Activated CD4-positive, alpha-beta memory T cell treated with anti-CD3 and anti-CD28 coated beads, Interleukin-2, amount 10 ng/mL, durations not matched to agents 7 days and 5 days (primary cell): ENCODE measurements around the gene EIF1B. TPM values are rescaled to one million over a fixed set of nuclear protein-coding genes. Genes with fewer than 3 reads are reported as not detected.

ENCODE experiments used
- CTCF ChIA-PET: fragments of 350-600 bp; sonication (Branson Sonifier 250); formaldehyde crosslinking; loops from one replicate; lab custom pipeline; 2021; ENCODE audit warnings: antibody characterized with exemption, inconsistent platforms; lab: Charles Lee
- POLR2A ChIA-PET: fragments of 350-600 bp; sonication (Branson Sonifier 250); formaldehyde crosslinking; loops from one replicate; lab custom pipeline; 2021; ENCODE audit warnings: antibody characterized with exemption; lab: Charles Lee
- DNase-seq: peaks from one replicate; pipeline ENCODE4 v3.0.0-alpha.2; 2020
- H3K27ac Mint-ChIP-seq: one replicate; pipeline ENCODE4 v1.8.0; 2021; ENCODE audit warnings: mild to moderate bottlenecking, mixed read lengths
- H3K27me3 Mint-ChIP-seq: one replicate; pipeline ENCODE4 v1.8.0; 2021; ENCODE audit warnings: mixed read lengths
- H3K36me3 Mint-ChIP-seq: one replicate; pipeline ENCODE4 v1.8.0; 2021; ENCODE audit warnings: low read depth, mixed read lengths
- H3K4me1 Mint-ChIP-seq: one replicate; pipeline ENCODE4 v1.8.0; 2021; ENCODE audit warnings: mixed read lengths
- H3K4me3 Mint-ChIP-seq: one replicate; pipeline ENCODE4 v1.8.0; 2021; ENCODE audit warnings: mild to moderate bottlenecking, mixed read lengths
- H3K9me3 Mint-ChIP-seq: one replicate; pipeline ENCODE4 v1.8.0; 2021; ENCODE audit warnings: mixed read lengths
- total RNA-seq, 2 experiments: library from RNA; stranded (reverse); gene quantifications; one replicate each; pipeline ENCODE4 v1.2.3, GENCODE V29; 2021

Gene EIF1B
- total RNA-seq, 2 experiments from 2014 or later = 39.2 to 41.9 TPM

- Mint-ChIP-seq H3K27me3 (peaks cover 6% of the 10 kb centered on the region), H3K27ac (no peak overlapping the region), H3K4me1 (peaks cover 16% of the 10 kb centered on the region), H3K36me3 (no peaks in the 10 kb centered on the region), H3K4me3 (no peak overlapping the region), H3K9me3 (no peaks in the 10 kb centered on the region)
- no peak for DNase-seq
- POLR2A ChIA-PET = no interaction called here
- CTCF ChIA-PET = no interaction called here
Measured at GRCh38 chr3:40336101-40336500, 26.6 kb downstream of the EIF1B start.

- H3K27ac Mint-ChIP-seq = no peak overlapping the region
- H3K4me1 Mint-ChIP-seq = peaks cover 16% of the 10 kb centered on the region
- ChIA-PET POLR2A (no interaction called here), CTCF (no interaction called here)
- peaks cover 6% of the 10 kb centered on the region for H3K27me3 Mint-ChIP-seq
- H3K9me3 Mint-ChIP-seq = no peaks in the 10 kb centered on the region
- no peak overlapping the region for H3K4me3 Mint-ChIP-seq
- DNase-seq = no peak
- no peaks in the 10 kb centered on the region for H3K36me3 Mint-ChIP-seq
Measured at GRCh38 chr3:40336511-40337135, 27.1 kb downstream of the EIF1B start.

GRCh38 chr3:40337136-40338108 is 27.9 kb downstream of the EIF1B start:
- Mint-ChIP-seq H3K4me1 (peaks cover 16% of the 10 kb centered on the region), H3K27me3 (peaks cover 6% of the 10 kb centered on the region), H3K4me3 (no peak overlapping the region), H3K27ac (peak overlapping the region; percentile 44), H3K9me3 (no peaks in the 10 kb centered on the region), H3K36me3 (no peaks in the 10 kb centered on the region)
- CTCF ChIA-PET = no interaction called here
- POLR2A ChIA-PET = no interaction called here
- no peak for DNase-seq

- ChIA-PET POLR2A (no interaction called here), CTCF (interaction anchor here (0.8 kb wide), 1 partner anchor 13 kb away, joined by 10 read pairs; no protein-coding TSS in a partner anchor)
Measured at GRCh38 chr3:40339871-40340270, 30.4 kb downstream of the EIF1B start.

GRCh38 chr3:40340541-40341170 is 31.1 kb downstream of the EIF1B start:
- H3K4me1 Mint-ChIP-seq = peaks cover 16% of the 10 kb centered on the region
- no peaks in the 10 kb centered on the region for H3K9me3 Mint-ChIP-seq
- H3K27ac Mint-ChIP-seq = no peak overlapping the region
- peaks cover 8% of the 10 kb centered on the region for H3K27me3 Mint-ChIP-seq
- H3K4me3 Mint-ChIP-seq = no peak overlapping the region
- no peak for DNase-seq
- CTCF ChIA-PET = interaction anchor here (0.6 to 1.2 kb wide), 2 partner anchors 12 to 1707 kb away, joined by 3 read pairs; no protein-coding TSS in a partner anchor
- POLR2A ChIA-PET = no interaction called here
- H3K36me3 Mint-ChIP-seq = no peaks in the 10 kb centered on the region

More at GRCh38 chr3:40339871-40340270, 30.4 kb downstream of the EIF1B start:
- no peak for DNase-seq
- no peak overlapping the region for H3K4me3 Mint-ChIP-seq
- H3K27me3 Mint-ChIP-seq = peaks cover 8% of the 10 kb centered on the region
- H3K36me3 Mint-ChIP-seq = no peaks in the 10 kb centered on the region
- H3K27ac Mint-ChIP-seq = no peak overlapping the region
- peaks cover 16% of the 10 kb centered on the region for H3K4me1 Mint-ChIP-seq
- no peaks in the 10 kb centered on the region for H3K9me3 Mint-ChIP-seq

- ChIA-PET POLR2A (no interaction called here), CTCF (interaction anchor here (1.2 kb wide), 1 partner anchor 13 kb away, joined by 3 read pairs; no protein-coding TSS in a partner anchor)
- Mint-ChIP-seq H3K27ac (no peak overlapping the region), H3K4me3 (no peak overlapping the region), H3K4me1 (peaks cover 12% of the 10 kb centered on the region), H3K27me3 (peaks cover 9% of the 10 kb centered on the region), H3K9me3 (no peaks in the 10 kb centered on the region), H3K36me3 (no peaks in the 10 kb centered on the region)
- no peak for DNase-seq
Measured at GRCh38 chr3:40341671-40342070, 32.2 kb downstream of the EIF1B start.

GRCh38 chr3:40350529-40350928 is 41.0 kb downstream of the EIF1B start:
- POLR2A ChIA-PET = no interaction called here
- no peak overlapping the region for H3K4me3 Mint-ChIP-seq
- H3K36me3 Mint-ChIP-seq = no peaks in the 10 kb centered on the region
- CTCF ChIA-PET = no interaction called here
- DNase-seq = no peak
- H3K9me3 Mint-ChIP-seq = peaks cover 12% of the 10 kb centered on the region
- no peak overlapping the region for H3K27ac Mint-ChIP-seq
- H3K27me3 Mint-ChIP-seq = peaks cover 23% of the 10 kb centered on the region
- H3K4me1 Mint-ChIP-seq = no peaks in the 10 kb centered on the region

- CTCF ChIA-PET = no interaction called here
- POLR2A ChIA-PET = no interaction called here
- peaks cover 12% of the 10 kb centered on the region for H3K9me3 Mint-ChIP-seq
Measured at GRCh38 chr3:40355410-40355809, 45.9 kb downstream of the EIF1B start.

GRCh38 chr3:40358454-40358853 is 48.9 kb downstream of the EIF1B start:
- Mint-ChIP-seq H3K27ac (no peak overlapping the region), H3K9me3 (no peaks in the 10 kb centered on the region), H3K4me1 (no peaks in the 10 kb centered on the region), H3K27me3 (peaks cover 18% of the 10 kb centered on the region), H3K36me3 (no peaks in the 10 kb centered on the region), H3K4me3 (no peak overlapping the region)
- POLR2A ChIA-PET = no interaction called here
- DNase-seq = no peak
- CTCF ChIA-PET = no interaction called here

More at GRCh38 chr3:40355410-40355809, 45.9 kb downstream of the EIF1B start:
- no peak for DNase-seq
- Mint-ChIP-seq H3K4me1 (no peaks in the 10 kb centered on the region), H3K4me3 (no peak overlapping the region), H3K27me3 (peaks cover 26% of the 10 kb centered on the region), H3K27ac (no peak overlapping the region), H3K36me3 (no peaks in the 10 kb centered on the region)

Other genes with a start within 250 kb of the EIF1B start
- not detected for gene ENTPD3, start 77.5 kb downstream of the EIF1B start, total RNA-seq
- 1,000 to 10,000 TPM; 1,898 to 2,001 TPM for gene RPL14, start 147.6 kb downstream of the EIF1B start, total RNA-seq
- gene ZNF619, start 167.4 kb downstream of the EIF1B start, total RNA-seq = 10 to 100 TPM; 10.5 to 10.6 TPM
- 1 to 10 TPM; 6.1 to 6.3 TPM for gene ZNF620, start 196.3 kb downstream of the EIF1B start, total RNA-seq
- 10 to 100 TPM; 24.9 to 25.7 TPM for gene ZNF621, start 215.3 kb downstream of the EIF1B start, total RNA-seq